Breast epithelium (tissue), 4 donors: ENCODE data around the gene SNX9. TPM values are rescaled to one million over a fixed set of nuclear protein-coding genes. Genes with fewer than 3 reads are reported as not detected.

Experiments
- DNase-seq, 2 donors: peaks; one replicate each; pipeline ENCODE4 v3.0.0-alpha.2; 2019; ENCODE audit warnings: low spot score in 2 of 2
- H3K27ac ChIP-seq, 2 donors: fragments of 200-600 bp; sonication (generic) in 1 of 2; one replicate each; pipeline ENCODE4 v1.5.1; 2016 to 2019; ENCODE audit warnings: mild to moderate bottlenecking in 1 of 2
- H3K27me3 ChIP-seq, 2 donors: fragments of 200-600 bp; sonication (generic) in 1 of 2; one replicate each; pipeline versions ENCODE4 v1.5.1 to v1.6.0; 2017 to 2019; ENCODE audit warnings: control low read depth in 1 of 2, mild to moderate bottlenecking in 1 of 2
- H3K36me3 ChIP-seq: fragments of 200-600 bp; one replicate; pipeline ENCODE4 v1.5.1; 2019
- H3K4me1 ChIP-seq, 2 donors: fragments of 200-600 bp; sonication (generic); one replicate each; pipeline ENCODE4 v1.5.1; 2016 to 2019; ENCODE audit warnings: control low read depth in 1 of 2
- H3K4me3 ChIP-seq, 3 donors: fragments of 200-600 bp; sonication (generic); 1 replicate in 2 of 3; 2 replicates in 1 of 3; pipeline ENCODE4 v1.5.1; 2016 to 2019; ENCODE audit warnings: mild to moderate bottlenecking in 3 of 3, moderate library complexity in 2 of 3
- H3K9me3 ChIP-seq, 2 donors: fragments of 200-600 bp; sonication (generic) in 1 of 2; one replicate each; pipeline ENCODE4 v1.5.1; 2016 to 2019; ENCODE audit warnings: control low read depth in 1 of 2
- POLR2A ChIP-seq: fragments of 450-650 bp; IDR thresholded peaks from one replicate; pipeline ENCODE4 v1.6.1; 2016; ENCODE audit warnings: antibody characterized with exemption, mild to moderate bottlenecking, moderate library complexity
- POLR2AphosphoS5 ChIP-seq, 3 donors: sonication (generic); formaldehyde crosslinking; IDR thresholded peaks; one replicate each; pipeline ENCODE4 v1.6.1; 2017; ENCODE audit warnings: antibody characterized with exemption in 3 of 3
- intact Hi-C: fragments of 100-400 bp; cut with DNase I; formaldehyde crosslinking; loops from one replicate; pipeline ENCODE4 v1.15.1; 2023; ENCODE audit warnings: low total_unique reads
- total RNA-seq, 3 donors: library from RNA; depleted of rRNA; stranded (reverse); fragments of >200 nt; gene quantifications; one replicate each; pipeline ENCODE4 v1.1.0, GENCODE V29; 2016
- TF ChIP-seq, protein P1 (sequence below), 3 donors: fragments of 450-650 bp; IDR thresholded peaks; one replicate each; pipeline ENCODE4 v1.5.1; 2016 to 2017; ENCODE audit warnings: antibody characterized with exemption in 3 of 3, mild to moderate bottlenecking in 3 of 3, moderate library complexity in 3 of 3

SNX9 gene
- total RNA-seq, 3 donors from 2014 or later = 61.6 to 83.2 (median 75.7) TPM

GRCh38 chr6:157873735-157874344, 50.8 kb downstream of the SNX9 start:
- H3K27ac ChIP-seq = no peak overlapping the region
- no peaks in the 10 kb centered on the region for H3K4me1 ChIP-seq
- TF ChIP-seq, protein P1, sequence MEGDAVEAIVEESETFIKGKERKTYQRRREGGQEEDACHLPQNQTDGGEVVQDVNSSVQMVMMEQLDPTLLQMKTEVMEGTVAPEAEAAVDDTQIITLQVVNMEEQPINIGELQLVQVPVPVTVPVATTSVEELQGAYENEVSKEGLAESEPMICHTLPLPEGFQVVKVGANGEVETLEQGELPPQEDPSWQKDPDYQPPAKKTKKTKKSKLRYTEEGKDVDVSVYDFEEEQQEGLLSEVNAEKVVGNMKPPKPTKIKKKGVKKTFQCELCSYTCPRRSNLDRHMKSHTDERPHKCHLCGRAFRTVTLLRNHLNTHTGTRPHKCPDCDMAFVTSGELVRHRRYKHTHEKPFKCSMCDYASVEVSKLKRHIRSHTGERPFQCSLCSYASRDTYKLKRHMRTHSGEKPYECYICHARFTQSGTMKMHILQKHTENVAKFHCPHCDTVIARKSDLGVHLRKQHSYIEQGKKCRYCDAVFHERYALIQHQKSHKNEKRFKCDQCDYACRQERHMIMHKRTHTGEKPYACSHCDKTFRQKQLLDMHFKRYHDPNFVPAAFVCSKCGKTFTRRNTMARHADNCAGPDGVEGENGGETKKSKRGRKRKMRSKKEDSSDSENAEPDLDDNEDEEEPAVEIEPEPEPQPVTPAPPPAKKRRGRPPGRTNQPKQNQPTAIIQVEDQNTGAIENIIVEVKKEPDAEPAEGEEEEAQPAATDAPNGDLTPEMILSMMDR (IDR thresholded peaks at IDR 0.05) = peak in 2 of 3 donors; percentile 61 to 68
- TF ChIP-seq POLR2A (no peak), POLR2AphosphoS5 (IDR thresholded peaks at IDR 0.05) (no peak)
- H3K9me3 ChIP-seq = no peaks in the 10 kb centered on the region
- peak; percentile 37 to 81 for DNase-seq
- no peaks in the 10 kb centered on the region for H3K36me3 ChIP-seq
- intact Hi-C loops = no loop called here
- H3K4me3 ChIP-seq = no peak overlapping the region
- H3K27me3 ChIP-seq = no peaks in the 10 kb centered on the region

DNA sequence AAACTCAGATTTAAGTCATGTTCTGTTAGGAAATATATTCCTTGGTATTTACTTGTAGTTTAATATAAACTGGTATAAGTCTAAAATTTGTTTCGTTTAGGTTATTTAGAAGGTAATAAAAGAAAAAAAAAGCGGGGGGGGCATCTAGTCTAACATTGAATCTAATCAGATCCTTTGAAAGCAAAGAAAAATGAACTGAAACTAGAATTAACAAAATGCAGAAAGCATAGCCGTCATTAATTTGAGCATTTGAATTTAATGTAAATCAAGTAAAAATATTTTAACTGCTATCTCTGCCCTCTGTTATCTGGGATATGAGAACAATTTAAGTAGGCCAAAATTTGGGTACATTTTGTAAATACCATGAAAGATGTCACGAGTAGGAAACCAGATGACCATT, 54.1 kb downstream of the SNX9 start:
- no peaks in the 10 kb centered on the region for H3K27me3 ChIP-seq
- no peak overlapping the region for H3K4me3 ChIP-seq
- H3K4me1 ChIP-seq = peaks cover 0 to 5% of the 10 kb centered on the region in 2 donors
- no peak for DNase-seq
- TF ChIP-seq, protein P1 (IDR thresholded peaks at IDR 0.05) = no peak
- TF ChIP-seq POLR2AphosphoS5 (IDR thresholded peaks at IDR 0.05) (no peak), POLR2A (no peak)
- H3K9me3 ChIP-seq = no peaks in the 10 kb centered on the region
- intact Hi-C loops = loop anchor here (5.0 kb wide), 1 partner anchor 860 kb away; no protein-coding TSS in a partner anchor
- no peaks in the 10 kb centered on the region for H3K36me3 ChIP-seq
- H3K27ac ChIP-seq = no peak overlapping the region

DNA sequence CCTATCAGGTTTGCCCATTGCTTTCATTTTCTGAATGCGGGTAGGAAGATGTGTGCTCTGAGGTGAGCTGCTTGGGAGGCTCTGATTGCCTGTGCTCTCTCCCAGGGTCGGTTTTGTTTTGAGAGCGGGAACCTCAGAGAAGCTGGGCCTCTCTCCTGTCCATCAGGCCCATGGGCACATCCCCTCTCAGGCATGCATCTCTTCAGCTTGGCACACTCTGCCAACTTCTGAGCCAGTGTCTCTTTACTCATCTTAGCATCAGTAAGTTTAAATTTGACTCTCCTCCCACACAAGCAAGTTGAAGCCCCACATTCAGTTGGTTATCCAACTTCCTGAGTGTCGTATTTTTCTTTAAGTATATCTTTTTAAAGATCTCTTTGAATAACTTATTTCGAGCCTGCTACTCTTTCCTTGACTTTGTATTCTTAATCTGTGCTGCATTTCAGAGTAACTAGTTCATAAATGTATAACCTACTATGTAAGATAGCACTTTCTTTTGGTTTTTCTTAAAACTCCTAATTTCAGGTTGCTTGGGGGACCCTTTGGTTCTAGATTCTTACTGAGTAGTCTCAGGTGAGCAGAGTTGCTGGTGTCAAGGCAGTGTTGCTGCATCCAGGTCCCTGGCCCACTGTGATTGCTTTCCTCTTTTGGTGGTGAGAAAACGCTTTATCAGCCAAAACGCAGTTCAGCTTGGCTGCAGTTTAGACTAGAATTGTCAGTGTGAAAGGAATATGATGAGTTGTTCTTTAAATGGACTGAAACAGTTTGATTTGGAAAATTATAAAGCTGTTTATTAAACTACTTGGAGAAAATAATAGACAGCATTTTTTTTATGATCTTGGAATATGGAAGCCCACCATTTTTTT, 54.8 kb downstream of the SNX9 start:
- Histone ChIP-seq H3K4me1 (peaks cover 0 to 5% of the 10 kb centered on the region in 2 donors), H3K9me3 (no peaks in the 10 kb centered on the region), H3K27ac (no peak overlapping the region), H3K4me3 (no peak overlapping the region), H3K27me3 (no peaks in the 10 kb centered on the region), H3K36me3 (no peaks in the 10 kb centered on the region)
- no peak for DNase-seq
- no peak for TF ChIP-seq POLR2A
- TF ChIP-seq, protein P1 (IDR thresholded peaks at IDR 0.05) = no peak
- intact Hi-C loops = loop anchor here (5.0 kb wide), 1 partner anchor 861 kb away; no protein-coding TSS in a partner anchor

DNA sequence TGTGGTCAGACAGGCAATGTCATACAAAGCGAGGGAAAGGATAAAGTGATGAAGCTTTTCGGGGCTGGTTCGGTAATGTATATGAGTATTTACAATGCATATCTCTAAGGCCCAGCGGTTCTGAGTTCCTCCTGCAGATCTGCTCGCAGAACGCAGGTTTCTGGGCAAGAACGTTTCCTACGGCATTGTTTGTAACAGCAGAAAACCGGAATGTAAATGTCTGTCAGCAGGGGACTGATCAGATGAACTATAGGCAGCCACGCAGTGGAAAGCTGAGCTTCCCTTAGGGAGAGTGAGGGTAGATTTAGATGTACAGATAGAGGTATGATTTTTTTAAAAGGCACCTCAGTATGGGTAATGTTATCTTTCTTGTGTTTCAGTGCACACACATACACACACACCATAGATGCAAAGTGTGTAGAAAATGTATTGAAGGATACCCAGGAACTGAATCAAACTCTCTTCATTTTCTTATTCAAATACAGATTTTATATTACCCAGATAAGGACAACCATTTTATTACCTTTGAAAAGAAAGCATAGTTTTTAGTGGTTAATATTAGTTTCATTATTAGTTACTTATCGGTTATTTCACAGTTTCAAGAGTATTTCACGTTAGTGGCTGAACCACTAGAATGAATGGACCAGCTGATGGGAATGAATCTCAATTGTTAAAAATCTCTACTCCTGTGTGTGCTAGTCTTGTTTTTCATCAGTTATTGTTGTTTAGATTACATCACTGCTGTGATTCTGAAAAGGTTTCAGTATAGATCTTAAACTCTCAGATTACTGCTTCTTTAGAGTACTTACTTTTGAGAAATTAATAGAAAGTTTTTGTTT, 56.2 kb downstream of the SNX9 start:
- TF ChIP-seq POLR2AphosphoS5 (IDR thresholded peaks at IDR 0.05) (no peak), POLR2A (no peak)
- TF ChIP-seq, protein P1 (IDR thresholded peaks at IDR 0.05) = no peak
- DNase-seq = no peak
- Histone ChIP-seq H3K9me3 (no peaks in the 10 kb centered on the region), H3K27ac (peak overlapping the region in 1 of 2 donors; percentile 66), H3K27me3 (no peaks in the 10 kb centered on the region), H3K36me3 (no peaks in the 10 kb centered on the region), H3K4me3 (no peak overlapping the region), H3K4me1 (peaks cover 0 to 5% of the 10 kb centered on the region in 2 donors)
- intact Hi-C loops = loop anchor here (5.0 kb wide), 1 partner anchor 862 kb away; no protein-coding TSS in a partner anchor
